GM23338 (cell line): ENCODE measurements around the gene KRT74. TPM values are rescaled to one million over a fixed set of nuclear protein-coding genes. Genes with fewer than 3 reads are reported as not detected.

Source experiments
- ATAC-seq: fragments of 200-7000 bp; cut with Tn5 transposase; 3 replicates; pipeline ENCODE4 v1.9.1; 2020
- DNase-seq: peaks from one replicate; pipeline ENCODE4 v3.0.0-alpha.2; 2015; ENCODE audit warnings: low spot score
- H2AFZ ChIP-seq: fragments of 200-600 bp; sonication (generic); 2 replicates; pipeline ENCODE4 v1.8.0; 2016; ENCODE audit warnings: antibody characterized with exemption, mild to moderate bottlenecking, moderate library complexity
- H3F3A ChIP-seq: fragments of 200-600 bp; sonication (generic); replicated peaks from 2 replicates; pipeline ENCODE4 v1.8.0; 2017; ENCODE audit warnings: antibody characterized with exemption, mixed run types, low read depth
- H3K27ac ChIP-seq: fragments of 200-600 bp; sonication (generic); 2 replicates; pipeline ENCODE4 v1.6.1; 2016; ENCODE audit warnings: low read depth
- H3K27me3 ChIP-seq: fragments of 200-600 bp; sonication (generic); 2 replicates; pipeline ENCODE4 v1.8.0; 2016; ENCODE audit warnings: mild to moderate bottlenecking, mixed run types, moderate library complexity; ENCODE audit not compliant: insufficient read depth
- H3K36me3 ChIP-seq: fragments of 200-600 bp; sonication (generic); 2 replicates; pipeline ENCODE4 v1.8.0; 2016; ENCODE audit warnings: mild to moderate bottlenecking; ENCODE audit not compliant: insufficient read depth
- H3K4me1 ChIP-seq: fragments of 200-600 bp; sonication (generic); 2 replicates; pipeline ENCODE4 v1.8.0; 2016; ENCODE audit warnings: mild to moderate bottlenecking, moderate library complexity; ENCODE audit not compliant: insufficient read depth
- H3K4me2 ChIP-seq: fragments of 200-600 bp; sonication (generic); 2 replicates; pipeline ENCODE4 v1.7.1; 2017; ENCODE audit warnings: mixed run types
- H3K4me3 ChIP-seq: fragments of 200-600 bp; sonication (generic); 2 replicates; pipeline ENCODE4 v1.6.1; 2016; ENCODE audit warnings: mixed run types
- H3K79me2 ChIP-seq: fragments of 200-600 bp; sonication (generic); replicated peaks from 2 replicates; pipeline ENCODE4 v1.8.0; 2017; ENCODE audit warnings: mild to moderate bottlenecking; ENCODE audit not compliant: insufficient read depth
- H3K9me2 ChIP-seq: fragments of 200-600 bp; sonication (generic); 2 replicates; pipeline ENCODE4 v1.8.0; 2017; ENCODE audit not compliant: insufficient read depth
- H4K20me1 ChIP-seq: fragments of 200-600 bp; sonication (generic); replicated peaks from 2 replicates; pipeline ENCODE4 v1.8.0; 2017; ENCODE audit warnings: mild to moderate bottlenecking; ENCODE audit not compliant: insufficient read depth
- H3K27ac Mint-ChIP-seq: 2 replicates; pipeline ENCODE4 v1.8.0; 2020; ENCODE audit warnings: inconsistent platforms, mild to moderate bottlenecking, moderate library complexity, mixed read lengths
- H3K27me3 Mint-ChIP-seq: 3 replicates; pipeline ENCODE4 v1.8.0; 2022; ENCODE audit warnings: low read depth, mild to moderate bottlenecking, moderate library complexity, mixed read lengths, inconsistent platforms; ENCODE audit not compliant: insufficient read depth, poor library complexity
- H3K36me3 Mint-ChIP-seq: 3 replicates; pipeline ENCODE4 v1.8.0; 2021; ENCODE audit warnings: low read depth, mild to moderate bottlenecking, inconsistent platforms, moderate library complexity, mixed read lengths
- H3K4me1 Mint-ChIP-seq: 3 replicates; pipeline ENCODE4 v1.8.0; 2020; ENCODE audit warnings: mild to moderate bottlenecking, inconsistent platforms, mixed read lengths
- H3K4me3 Mint-ChIP-seq: 3 replicates; pipeline ENCODE4 v1.8.0; 2021; ENCODE audit warnings: moderate library complexity, mild to moderate bottlenecking, inconsistent platforms, mixed read lengths
- H3K9me3 Mint-ChIP-seq: 3 replicates; pipeline ENCODE4 v1.8.0; 2020; ENCODE audit warnings: moderate library complexity, mild to moderate bottlenecking, inconsistent platforms, mixed read lengths
- CREB1 ChIP-seq: fragments of 250-450 bp; sonication (Bioruptor Pico); IDR thresholded peaks from 2 replicates; pipeline ENCODE4 v1.5.0; 2020; ENCODE audit warnings: low read depth, mild to moderate bottlenecking, moderate library complexity
- EZH2 ChIP-seq: fragments of 200-600 bp; sonication (generic); IDR thresholded peaks from one replicate; pipeline ENCODE4 v1.8.0; 2017; ENCODE audit warnings: antibody characterized with exemption, mild to moderate bottlenecking, low read depth; ENCODE audit not compliant: unreplicated experiment
- JUNB ChIP-seq: IDR thresholded peaks from one replicate; pipeline ENCODE4 v1.6.1; 2016; ENCODE audit warnings: antibody characterized with exemption; ENCODE audit not compliant: unreplicated experiment
- NANOG ChIP-seq: IDR thresholded peaks from 2 replicates; pipeline ENCODE4 v1.6.1; 2016; ENCODE audit warnings: antibody characterized with exemption, borderline replicate concordance
- POLR2AphosphoS5 ChIP-seq: IDR thresholded peaks from 2 replicates; pipeline ENCODE4 v1.6.1; 2016; ENCODE audit warnings: antibody characterized with exemption, low read depth
- STAT1 ChIP-seq: IDR thresholded peaks from one replicate; pipeline ENCODE4 v1.6.1; 2016; ENCODE audit warnings: antibody characterized with exemption; ENCODE audit not compliant: unreplicated experiment
- polyA plus RNA-seq: library from polyadenylated mRNA; unstranded; fragments of >200 nt; fragmentation: Nextera tagmentation; extraction: Ambion mirVana; gene quantifications from 2 replicates; pipeline ENCODE4 v1.2.1, GENCODE V29; 2016
- total RNA-seq: library from RNA; depleted of rRNA; stranded (reverse); fragments of >200 nt; shearing (Covaris generic); gene quantifications from 2 replicates; pipeline ENCODE4 v1.2.3, GENCODE V29; 2014
- TF ChIP-seq, protein P1 (sequence below): fragments of 250-450 bp; sonication (Bioruptor Pico); IDR thresholded peaks from 2 replicates; pipeline ENCODE4 v1.5.0; 2020; ENCODE audit warnings: mild to moderate bottlenecking, moderate library complexity
- TF ChIP-seq, protein P2 (sequence below), 2 experiments: fragments of 200-600 bp in 1 of 2; sonication (generic) in 1 of 2; conservative IDR thresholded peaks; 2 replicates each; pipeline versions ENCODE4 v1.5.1 to v1.6.1; 2016 to 2017; ENCODE audit warnings: antibody characterized with exemption in 2 of 2, low read depth in 2 of 2, mild to moderate bottlenecking in 2 of 2, moderate library complexity in 1 of 2

Gene KRT74
- total and polyA plus RNA-seq, 2 experiments from 2014 or later: not detected

DNA sequence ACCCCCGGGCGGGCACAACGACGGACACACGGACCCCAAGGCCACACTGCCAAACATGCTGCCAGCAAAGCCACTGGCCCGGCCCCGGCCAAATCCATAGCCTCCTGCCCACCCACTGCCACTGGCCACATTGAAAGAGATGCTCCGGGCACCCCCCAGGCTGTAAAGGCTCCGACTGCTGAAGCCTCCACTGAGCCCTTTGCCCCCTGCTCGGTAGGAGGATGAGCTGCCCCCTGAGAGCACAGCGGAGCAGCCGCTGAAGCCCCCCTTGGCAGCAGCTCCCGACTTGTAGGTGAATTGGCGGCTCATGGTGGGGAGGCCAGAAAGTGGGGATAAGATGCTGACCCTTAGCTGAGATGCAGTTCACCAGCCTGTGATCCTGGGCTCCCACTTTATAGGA, 44.6 kb upstream of the KRT74 start, which contains the start of gene KRT73 (continued):
- TF ChIP-seq, protein P1, sequence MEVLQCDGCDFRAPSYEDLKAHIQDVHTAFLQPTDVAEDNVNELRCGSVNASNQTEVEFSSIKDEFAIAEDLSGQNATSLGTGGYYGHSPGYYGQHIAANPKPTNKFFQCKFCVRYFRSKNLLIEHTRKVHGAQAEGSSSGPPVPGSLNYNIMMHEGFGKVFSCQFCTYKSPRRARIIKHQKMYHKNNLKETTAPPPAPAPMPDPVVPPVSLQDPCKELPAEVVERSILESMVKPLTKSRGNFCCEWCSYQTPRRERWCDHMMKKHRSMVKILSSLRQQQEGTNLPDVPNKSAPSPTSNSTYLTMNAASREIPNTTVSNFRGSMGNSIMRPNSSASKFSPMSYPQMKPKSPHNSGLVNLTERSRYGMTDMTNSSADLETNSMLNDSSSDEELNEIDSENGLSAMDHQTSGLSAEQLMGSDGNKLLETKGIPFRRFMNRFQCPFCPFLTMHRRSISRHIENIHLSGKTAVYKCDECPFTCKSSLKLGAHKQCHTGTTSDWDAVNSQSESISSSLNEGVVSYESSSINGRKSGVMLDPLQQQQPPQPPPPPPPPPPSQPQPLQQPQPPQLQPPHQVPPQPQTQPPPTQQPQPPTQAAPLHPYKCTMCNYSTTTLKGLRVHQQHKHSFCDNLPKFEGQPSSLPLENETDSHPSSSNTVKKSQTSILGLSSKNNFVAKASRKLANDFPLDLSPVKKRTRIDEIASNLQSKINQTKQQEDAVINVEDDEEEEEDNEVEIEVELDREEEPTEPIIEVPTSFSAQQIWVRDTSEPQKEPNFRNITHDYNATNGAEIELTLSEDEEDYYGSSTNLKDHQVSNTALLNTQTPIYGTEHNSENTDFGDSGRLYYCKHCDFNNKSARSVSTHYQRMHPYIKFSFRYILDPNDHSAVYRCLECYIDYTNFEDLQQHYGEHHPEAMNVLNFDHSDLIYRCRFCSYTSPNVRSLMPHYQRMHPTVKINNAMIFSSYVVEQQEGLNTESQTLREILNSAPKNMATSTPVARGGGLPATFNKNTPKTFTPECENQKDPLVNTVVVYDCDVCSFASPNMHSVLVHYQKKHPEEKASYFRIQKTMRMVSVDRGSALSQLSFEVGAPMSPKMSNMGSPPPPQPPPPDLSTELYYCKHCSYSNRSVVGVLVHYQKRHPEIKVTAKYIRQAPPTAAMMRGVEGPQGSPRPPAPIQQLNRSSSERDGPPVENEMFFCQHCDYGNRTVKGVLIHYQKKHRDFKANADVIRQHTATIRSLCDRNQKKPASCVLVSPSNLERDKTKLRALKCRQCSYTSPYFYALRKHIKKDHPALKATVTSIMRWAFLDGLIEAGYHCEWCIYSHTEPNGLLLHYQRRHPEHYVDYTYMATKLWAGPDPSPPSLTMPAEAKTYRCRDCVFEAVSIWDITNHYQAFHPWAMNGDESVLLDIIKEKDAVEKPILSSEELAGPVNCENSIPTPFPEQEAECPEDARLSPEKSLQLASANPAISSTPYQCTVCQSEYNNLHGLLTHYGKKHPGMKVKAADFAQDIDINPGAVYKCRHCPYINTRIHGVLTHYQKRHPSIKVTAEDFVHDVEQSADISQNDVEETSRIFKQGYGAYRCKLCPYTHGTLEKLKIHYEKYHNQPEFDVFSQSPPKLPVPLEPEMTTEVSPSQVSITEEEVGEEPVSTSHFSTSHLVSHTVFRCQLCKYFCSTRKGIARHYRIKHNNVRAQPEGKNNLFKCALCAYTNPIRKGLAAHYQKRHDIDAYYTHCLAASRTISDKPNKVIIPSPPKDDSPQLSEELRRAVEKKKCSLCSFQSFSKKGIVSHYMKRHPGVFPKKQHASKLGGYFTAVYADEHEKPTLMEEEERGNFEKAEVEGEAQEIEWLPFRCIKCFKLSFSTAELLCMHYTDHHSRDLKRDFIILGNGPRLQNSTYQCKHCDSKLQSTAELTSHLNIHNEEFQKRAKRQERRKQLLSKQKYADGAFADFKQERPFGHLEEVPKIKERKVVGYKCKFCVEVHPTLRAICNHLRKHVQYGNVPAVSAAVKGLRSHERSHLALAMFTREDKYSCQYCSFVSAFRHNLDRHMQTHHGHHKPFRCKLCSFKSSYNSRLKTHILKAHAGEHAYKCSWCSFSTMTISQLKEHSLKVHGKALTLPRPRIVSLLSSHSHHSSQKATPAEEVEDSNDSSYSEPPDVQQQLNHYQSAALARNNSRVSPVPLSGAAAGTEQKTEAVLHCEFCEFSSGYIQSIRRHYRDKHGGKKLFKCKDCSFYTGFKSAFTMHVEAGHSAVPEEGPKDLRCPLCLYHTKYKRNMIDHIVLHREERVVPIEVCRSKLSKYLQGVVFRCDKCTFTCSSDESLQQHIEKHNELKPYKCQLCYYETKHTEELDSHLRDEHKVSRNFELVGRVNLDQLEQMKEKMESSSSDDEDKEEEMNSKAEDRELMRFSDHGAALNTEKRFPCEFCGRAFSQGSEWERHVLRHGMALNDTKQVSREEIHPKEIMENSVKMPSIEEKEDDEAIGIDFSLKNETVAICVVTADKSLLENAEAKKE: no peak
- TF ChIP-seq JUNB (no peak), EZH2 (no peak), NANOG (no peak)

DNA sequence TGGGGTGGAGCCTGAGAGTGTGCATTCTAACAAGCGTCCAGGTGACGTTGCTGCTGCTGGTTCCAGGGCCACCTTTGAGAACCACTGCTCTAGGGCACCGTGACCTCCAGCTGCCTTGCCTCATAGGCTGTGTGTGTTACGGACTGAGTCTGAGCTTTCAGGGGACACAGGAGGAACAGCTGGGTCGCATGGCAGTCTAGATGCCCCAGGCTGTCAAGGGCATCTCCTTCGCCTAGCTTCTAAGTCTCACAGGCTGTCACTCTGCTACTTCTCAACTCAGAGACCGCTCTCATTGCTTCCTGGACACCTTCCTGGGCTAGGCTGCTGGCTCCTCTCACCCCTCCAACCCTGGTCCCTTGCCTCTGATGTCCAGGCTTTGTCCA, 43.8 kb upstream of the KRT74 start:
- DNase-seq: no peak
- peaks cover 5% of the 10 kb centered on the region for H3K27me3 Mint-ChIP-seq
- H2AFZ ChIP-seq: no peak overlapping the region
- TF ChIP-seq EZH2 (no peak), JUNB (no peak), CREB1 (CRISPR knock-in tag) (no peak), POLR2AphosphoS5 (no peak), STAT1 (no peak), NANOG (no peak)
- TF ChIP-seq, protein P1: no peak
- TF ChIP-seq, protein P2, sequence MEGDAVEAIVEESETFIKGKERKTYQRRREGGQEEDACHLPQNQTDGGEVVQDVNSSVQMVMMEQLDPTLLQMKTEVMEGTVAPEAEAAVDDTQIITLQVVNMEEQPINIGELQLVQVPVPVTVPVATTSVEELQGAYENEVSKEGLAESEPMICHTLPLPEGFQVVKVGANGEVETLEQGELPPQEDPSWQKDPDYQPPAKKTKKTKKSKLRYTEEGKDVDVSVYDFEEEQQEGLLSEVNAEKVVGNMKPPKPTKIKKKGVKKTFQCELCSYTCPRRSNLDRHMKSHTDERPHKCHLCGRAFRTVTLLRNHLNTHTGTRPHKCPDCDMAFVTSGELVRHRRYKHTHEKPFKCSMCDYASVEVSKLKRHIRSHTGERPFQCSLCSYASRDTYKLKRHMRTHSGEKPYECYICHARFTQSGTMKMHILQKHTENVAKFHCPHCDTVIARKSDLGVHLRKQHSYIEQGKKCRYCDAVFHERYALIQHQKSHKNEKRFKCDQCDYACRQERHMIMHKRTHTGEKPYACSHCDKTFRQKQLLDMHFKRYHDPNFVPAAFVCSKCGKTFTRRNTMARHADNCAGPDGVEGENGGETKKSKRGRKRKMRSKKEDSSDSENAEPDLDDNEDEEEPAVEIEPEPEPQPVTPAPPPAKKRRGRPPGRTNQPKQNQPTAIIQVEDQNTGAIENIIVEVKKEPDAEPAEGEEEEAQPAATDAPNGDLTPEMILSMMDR (conservative IDR thresholded peaks at IDR 0.05; ENCODE audit: low read depth in 2 of 2): no peak

More for the DNA sequence above, 43.8 kb upstream of the KRT74 start:
- Histone ChIP-seq H3K4me3 (no peak overlapping the region), H3K27me3 (no peaks in the 10 kb centered on the region), H3K9me2 (no peaks in the 10 kb centered on the region), H3K36me3 (no peaks in the 10 kb centered on the region), H3K79me2 (no peaks in the 10 kb centered on the region), H3K4me1 (no peaks in the 10 kb centered on the region), H3K27ac (no peak overlapping the region), H3F3A (no peaks in the 10 kb centered on the region), H4K20me1 (no peaks in the 10 kb centered on the region), H3K4me2 (no peak overlapping the region)
- Mint-ChIP-seq H3K9me3 (no peaks in the 10 kb centered on the region), H3K27ac (no peak overlapping the region), H3K36me3 (no peaks in the 10 kb centered on the region), H3K4me3 (no peak overlapping the region), H3K4me1 (no peaks in the 10 kb centered on the region)
- no peak for ATAC-seq
